Right lobe of liver (tissue), 6 donors: ENCODE measurements around the gene CLSTN2. TPM values are rescaled to one million over a fixed set of nuclear protein-coding genes. Genes with fewer than 3 reads are reported as not detected.

ENCODE experiments used
- ATAC-seq, 4 donors: fragments of 200-7000 bp; cut with Tn5 transposase; one replicate each; pipeline ENCODE4 v1.9.1; 2020; ENCODE audit warnings: mild to moderate bottlenecking in 4 of 4, moderate library complexity in 4 of 4
- DNase-seq, 3 donors: peaks; one replicate each; pipeline ENCODE4 v3.0.0-alpha.2; 2020
- H3K27ac ChIP-seq, 3 donors: fragments of 200-600 bp; one replicate each; pipeline ENCODE4 v1.8.0; 2022
- H3K27me3 ChIP-seq, 2 donors: fragments of 200-600 bp; one replicate each; pipeline ENCODE4 v1.8.0; 2022
- H3K36me3 ChIP-seq, 4 donors: fragments of 200-600 bp; sonication (generic) in 1 of 4; one replicate each; pipeline versions ENCODE4 v1.5.1 to v1.8.0; 2017 to 2022; ENCODE audit warnings: control low read depth in 1 of 4
- H3K4me1 ChIP-seq, 4 donors: fragments of 200-600 bp; sonication (generic) in 1 of 4; one replicate each; pipeline versions ENCODE4 v1.5.1 to v1.8.0; 2017 to 2022; ENCODE audit warnings: control low read depth in 1 of 4
- H3K4me3 ChIP-seq, 3 donors: fragments of 200-600 bp; one replicate each; pipeline ENCODE4 v1.8.0; 2022
- H3K9me3 ChIP-seq, 4 donors: fragments of 200-600 bp; sonication (generic) in 1 of 4; one replicate each; pipeline versions ENCODE4 v1.5.1 to v1.8.0; 2017 to 2022; ENCODE audit warnings: control low read depth in 1 of 4
- POLR2A ChIP-seq: fragments of 450-650 bp; IDR thresholded peaks from one replicate; pipeline ENCODE4 v1.6.1; 2017; ENCODE audit warnings: antibody characterized with exemption, mild to moderate bottlenecking
- WGBS: methylation state at CpG from one replicate; pipeline ENCODE4 v1.1.6; 2018; ENCODE audit warnings: low coverage, low lambda C conversion rate; ENCODE audit not compliant: insufficient coverage; ENCODE audit errors: missing lambda C conversion rate; 5-methylcytosine and 5-hydroxymethylcytosine counted together
- intact Hi-C, 2 donors: fragments of 100-400 bp; cut with DNase I; formaldehyde crosslinking; loops; one replicate each; pipeline versions ENCODE4 v1.11.2 to v1.14.1; 2022
- total RNA-seq, 6 experiments: library from RNA; depleted of rRNA in 2 of 6; stranded (reverse); fragments of >200 nt in 2 of 6; fragmentation: NEBNext Ultra II Directional in 3 of 6; extraction: Animal tissue kit (Norgen Biotek cat#: 25700) in 3 of 6; gene quantifications; one replicate each; pipeline versions ENCODE4 v1.1.0 to v1.2.4, GENCODE V29; 2016 to 2023
- TF ChIP-seq, protein P1 (sequence below), 4 donors: fragments of 200-600 bp in 3 of 4; fragments of 450-650 bp in 1 of 4; IDR thresholded peaks; one replicate each; pipeline versions ENCODE4 v1.5.1 to v1.8.0; 2016 to 2022; ENCODE audit warnings: antibody characterized with exemption in 4 of 4, mild to moderate bottlenecking in 2 of 4
- donor health status: DM: no; HTN: yes; CAD: no.
- donor health status: DM: no; HTN: no; CAD: no.
- donor health status: DM: no; HTN: no; CAD: no.
- donor health status: DM: no; HTN: yes; CAD: no.
- donor health status: DM: no; HTN: yes; CAD: no.

Gene CLSTN2
- total RNA-seq, 6 experiments from 2014 or later, result 1.0 to 3.3 (median 2.0) TPM

DNA sequence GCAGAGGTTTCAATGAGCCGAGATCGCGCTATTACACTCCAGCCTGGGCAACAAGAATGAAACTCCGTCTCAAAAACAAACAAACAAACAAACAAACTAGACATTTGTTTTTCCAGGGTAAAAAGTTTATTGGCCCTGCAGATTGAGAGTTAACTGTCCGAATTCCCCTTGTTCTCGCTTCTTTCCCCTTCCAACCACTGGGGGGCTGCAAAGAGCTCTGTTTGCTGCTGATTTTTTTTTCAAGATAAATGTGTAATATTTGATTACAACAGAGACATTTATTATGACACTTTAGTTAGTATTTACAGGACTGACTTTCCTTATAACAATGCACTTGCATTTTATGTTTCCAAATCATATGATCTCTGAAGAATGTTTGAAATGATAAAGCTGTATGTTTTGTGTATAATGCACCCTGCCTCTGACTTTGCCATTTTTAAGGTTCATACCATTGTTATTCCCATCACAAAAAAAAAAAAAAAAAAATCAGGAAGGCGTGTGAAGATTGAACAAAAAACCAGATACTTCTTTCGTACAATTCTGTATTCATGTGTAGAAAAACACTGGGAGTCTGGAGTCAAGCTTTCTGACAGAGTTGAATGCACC lies 2.8 kb downstream of the CLSTN2 start:
- 7% methylated on average over 8 of the region's 8 CpGs for WGBS
- intact Hi-C loops, result no loop called here
- no peak overlapping the region for H3K4me3 ChIP-seq
- H3K9me3 ChIP-seq, result no peaks in the 10 kb centered on the region
- no peak overlapping the region for H3K27ac ChIP-seq
- H3K36me3 ChIP-seq, result no peaks in the 10 kb centered on the region
- no peak for DNase-seq
- ATAC-seq, result peak in 2 of 4 donors; percentile 41 to 42
- H3K27me3 ChIP-seq, result peaks cover 0 to 24% of the 10 kb centered on the region in 2 donors
- peaks cover 0 to 17% (median 2%) of the 10 kb centered on the region in 4 donors for H3K4me1 ChIP-seq
- TF ChIP-seq POLR2A, result no peak
- TF ChIP-seq, protein P1, sequence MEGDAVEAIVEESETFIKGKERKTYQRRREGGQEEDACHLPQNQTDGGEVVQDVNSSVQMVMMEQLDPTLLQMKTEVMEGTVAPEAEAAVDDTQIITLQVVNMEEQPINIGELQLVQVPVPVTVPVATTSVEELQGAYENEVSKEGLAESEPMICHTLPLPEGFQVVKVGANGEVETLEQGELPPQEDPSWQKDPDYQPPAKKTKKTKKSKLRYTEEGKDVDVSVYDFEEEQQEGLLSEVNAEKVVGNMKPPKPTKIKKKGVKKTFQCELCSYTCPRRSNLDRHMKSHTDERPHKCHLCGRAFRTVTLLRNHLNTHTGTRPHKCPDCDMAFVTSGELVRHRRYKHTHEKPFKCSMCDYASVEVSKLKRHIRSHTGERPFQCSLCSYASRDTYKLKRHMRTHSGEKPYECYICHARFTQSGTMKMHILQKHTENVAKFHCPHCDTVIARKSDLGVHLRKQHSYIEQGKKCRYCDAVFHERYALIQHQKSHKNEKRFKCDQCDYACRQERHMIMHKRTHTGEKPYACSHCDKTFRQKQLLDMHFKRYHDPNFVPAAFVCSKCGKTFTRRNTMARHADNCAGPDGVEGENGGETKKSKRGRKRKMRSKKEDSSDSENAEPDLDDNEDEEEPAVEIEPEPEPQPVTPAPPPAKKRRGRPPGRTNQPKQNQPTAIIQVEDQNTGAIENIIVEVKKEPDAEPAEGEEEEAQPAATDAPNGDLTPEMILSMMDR (IDR thresholded peaks at IDR 0.05), result peak; percentile 59 to 67 (median 63)

DNA sequence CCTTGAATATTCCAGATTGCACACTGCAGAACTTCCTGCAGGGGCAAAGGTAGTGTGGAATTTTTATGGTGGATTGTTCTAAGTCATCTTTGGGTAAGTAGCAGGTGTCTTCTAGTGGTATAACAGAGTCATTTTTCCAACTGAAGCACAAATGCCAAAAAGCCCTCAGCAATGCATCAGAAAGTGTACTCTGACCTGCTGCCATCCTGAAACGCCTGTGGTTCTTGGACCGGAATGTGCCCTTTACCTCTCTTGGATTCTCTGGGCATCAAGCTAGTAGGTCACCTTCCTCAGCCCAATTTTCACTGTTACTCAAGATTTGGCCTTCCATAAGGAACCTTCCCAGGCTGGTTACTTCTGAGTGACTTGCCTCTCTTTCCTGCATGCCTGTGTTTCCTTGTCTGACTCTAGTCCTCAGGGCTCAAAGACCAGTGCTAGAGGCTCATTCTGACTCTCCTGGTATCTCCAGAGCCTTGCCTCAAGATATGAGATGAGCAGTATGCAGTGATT lies 4.8 kb downstream of the CLSTN2 start:
- intact Hi-C loops, result no loop called here
- H3K27me3 ChIP-seq, result peaks cover 0 to 30% of the 10 kb centered on the region in 2 donors
- no peaks in the 10 kb centered on the region for H3K36me3 ChIP-seq
- WGBS, result 45% methylated on average over 2 of the region's 2 CpGs
- DNase-seq (no peak), ATAC-seq (peak in 1 of 4 donors; percentile 29)
- peaks cover 0 to 15% (median 2%) of the 10 kb centered on the region in 4 donors for H3K4me1 ChIP-seq
- TF ChIP-seq, protein P1 (IDR thresholded peaks at IDR 0.05), result no peak
- TF ChIP-seq POLR2A, result no peak
- no peak overlapping the region for H3K4me3 ChIP-seq
- H3K9me3 ChIP-seq, result no peaks in the 10 kb centered on the region
- H3K27ac ChIP-seq, result no peak overlapping the region

DNA sequence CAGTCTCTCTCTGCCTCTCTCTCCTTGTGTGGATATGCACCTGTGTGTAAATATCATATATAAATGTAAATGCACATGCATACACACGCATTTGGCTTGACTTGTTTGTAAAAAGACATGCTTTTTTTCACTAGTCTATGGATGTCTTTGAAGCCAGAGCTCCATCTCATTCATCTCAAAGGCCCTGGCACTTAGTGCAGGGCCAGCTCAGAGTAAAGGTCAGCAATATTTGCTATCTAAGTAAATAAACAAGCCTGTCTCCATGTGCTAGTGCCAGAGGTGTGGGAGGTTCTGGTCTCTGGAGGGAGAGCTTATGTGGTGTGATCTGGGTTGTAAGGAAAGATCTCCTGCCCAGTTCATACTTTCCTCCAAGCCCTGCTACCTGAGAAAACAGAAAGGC lies 5.6 kb downstream of the CLSTN2 start:
- H3K36me3 ChIP-seq, result no peaks in the 10 kb centered on the region
- H3K4me1 ChIP-seq, result peaks cover 0 to 6% (median 2%) of the 10 kb centered on the region in 4 donors
- ATAC-seq, result peak; percentile 82 to 94 (median 92)
- intact Hi-C loops, result no loop called here
- no peaks in the 10 kb centered on the region for H3K9me3 ChIP-seq
- no peak overlapping the region for H3K4me3 ChIP-seq
- TF ChIP-seq, protein P1 (IDR thresholded peaks at IDR 0.05), result no peak
- no peak for TF ChIP-seq POLR2A
- H3K27ac ChIP-seq, result no peak overlapping the region
- no peak for DNase-seq
- peaks cover 0 to 21% of the 10 kb centered on the region in 2 donors for H3K27me3 ChIP-seq
- WGBS, result 19% methylated on average over 1 of the region's 1 CpG

DNA sequence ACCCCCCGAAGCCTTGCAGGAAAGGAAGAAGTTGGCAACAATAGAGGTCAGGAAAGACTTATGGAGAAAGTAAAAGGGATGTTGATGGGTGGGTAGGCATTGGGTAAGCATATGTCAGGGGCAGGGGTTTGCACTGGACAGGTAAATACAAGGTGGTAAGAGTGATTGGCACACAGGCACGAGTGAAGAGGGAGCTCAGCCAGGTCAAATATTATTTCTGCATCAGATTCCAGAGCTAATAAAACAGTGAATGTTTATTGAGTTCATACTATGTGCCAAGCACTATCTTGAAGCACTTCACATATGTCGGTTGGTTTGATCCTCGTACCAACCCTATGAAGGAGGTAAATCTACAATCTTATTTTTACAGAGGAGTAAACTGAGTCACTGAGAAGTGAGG lies 6.6 kb downstream of the CLSTN2 start:
- no peaks in the 10 kb centered on the region for H3K4me1 ChIP-seq
- H3K27ac ChIP-seq, result no peak overlapping the region
- WGBS, result 43% methylated on average over 4 of the region's 4 CpGs
- TF ChIP-seq, protein P1 (IDR thresholded peaks at IDR 0.05), result no peak
- no peak for TF ChIP-seq POLR2A
- no peak for DNase-seq
- peaks cover 0 to 13% of the 10 kb centered on the region in 2 donors for H3K27me3 ChIP-seq
- no peaks in the 10 kb centered on the region for H3K9me3 ChIP-seq
- H3K36me3 ChIP-seq, result no peaks in the 10 kb centered on the region
- intact Hi-C loops, result no loop called here
- no peak overlapping the region for H3K4me3 ChIP-seq
- ATAC-seq, result peak in 2 of 4 donors; percentile 10 to 14
